GM12865 (cell line): Measurements from ENCODE around the gene C10orf143.

Source experiments
- DNase-seq: peaks from one replicate; pipeline ENCODE4 v3.0.0; 2010; ENCODE audit warnings: low read depth
- H3K4me3 ChIP-seq: 2 replicates; pipeline ENCODE4 v1.5.1; 2011; ENCODE audit warnings: mild to moderate bottlenecking, low read depth, low read length, control low read depth
- CTCF ChIP-seq: IDR thresholded peaks from 2 replicates; pipeline ENCODE4 v1.5.1; 2011; ENCODE audit warnings: low read length, control low read depth, low read depth, inconsistent platforms; ENCODE audit not compliant: insufficient read depth; ENCODE audit errors: missing control alignments

C10orf143 gene

GRCh38 chr10:130046591-130046990 lies 64.0 kb downstream of the C10orf143 start:
- no peak overlapping the region for H3K4me3 ChIP-seq
- DNase-seq = no peak
- TF ChIP-seq CTCF = no peak

DNA sequence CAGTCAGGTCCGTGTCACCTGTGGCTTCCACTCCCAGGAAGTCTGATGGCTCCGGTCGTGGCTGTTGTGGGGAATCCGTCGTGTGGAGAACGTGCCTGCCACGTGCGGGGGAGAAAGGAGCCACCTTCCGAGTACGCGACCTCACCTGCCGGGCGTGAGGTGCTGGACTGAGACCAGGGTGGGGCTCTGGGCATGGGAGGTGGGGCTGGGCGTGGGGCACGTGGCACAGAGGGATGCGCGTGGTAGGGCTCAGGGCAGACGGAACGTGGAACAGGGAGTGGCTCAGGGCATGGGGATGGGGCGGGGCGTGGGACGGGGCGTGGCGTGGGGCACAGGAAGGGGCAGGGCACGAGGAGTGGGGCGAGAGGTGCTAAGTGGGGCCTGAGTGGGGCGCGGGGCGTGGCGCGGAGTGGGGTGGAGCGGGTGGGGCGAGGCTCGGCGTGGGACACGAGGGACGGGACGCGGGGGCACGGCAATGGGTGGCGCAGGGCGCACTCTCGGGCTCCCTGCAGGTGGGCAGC lies 64.8 kb downstream of the C10orf143 start:
- no peak overlapping the region for H3K4me3 ChIP-seq
- DNase-seq = no peak
- no peak for TF ChIP-seq CTCF

DNA sequence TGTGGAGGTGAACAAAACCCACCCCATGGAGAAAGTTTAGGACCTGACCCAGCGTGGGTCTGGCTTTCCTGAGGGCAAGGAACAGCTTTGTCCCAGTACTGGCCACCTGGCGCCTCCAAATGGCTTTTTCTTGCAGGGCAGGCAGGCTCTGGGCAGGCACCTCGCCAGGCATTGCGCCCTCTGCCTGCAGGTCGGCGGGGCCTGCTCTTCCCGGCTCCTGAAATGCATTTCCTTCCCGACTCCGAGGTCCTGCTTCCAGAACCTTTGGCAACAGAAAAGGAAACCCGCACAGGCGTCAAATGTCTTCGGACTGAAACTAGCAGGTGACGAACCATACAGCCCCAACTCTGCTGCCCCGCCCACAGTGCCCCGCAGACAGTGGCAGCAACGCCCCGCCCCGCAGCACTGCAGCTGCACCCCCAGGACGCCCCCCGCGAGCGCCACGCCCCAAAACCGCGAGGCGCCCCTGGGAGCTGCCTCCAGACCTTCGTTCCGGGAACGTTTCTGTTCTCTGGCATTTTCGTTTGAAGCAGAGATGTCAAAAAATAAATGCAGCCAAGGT lies 65.5 kb downstream of the C10orf143 start:
- no peak for DNase-seq
- no peak overlapping the region for H3K4me3 ChIP-seq
- no peak for TF ChIP-seq CTCF

- no peak overlapping the region for H3K4me3 ChIP-seq
- no peak for DNase-seq
- no peak for TF ChIP-seq CTCF
These were observed 66.3 kb downstream of the C10orf143 start for GRCh38 chr10:130044067-130045061.

DNA sequence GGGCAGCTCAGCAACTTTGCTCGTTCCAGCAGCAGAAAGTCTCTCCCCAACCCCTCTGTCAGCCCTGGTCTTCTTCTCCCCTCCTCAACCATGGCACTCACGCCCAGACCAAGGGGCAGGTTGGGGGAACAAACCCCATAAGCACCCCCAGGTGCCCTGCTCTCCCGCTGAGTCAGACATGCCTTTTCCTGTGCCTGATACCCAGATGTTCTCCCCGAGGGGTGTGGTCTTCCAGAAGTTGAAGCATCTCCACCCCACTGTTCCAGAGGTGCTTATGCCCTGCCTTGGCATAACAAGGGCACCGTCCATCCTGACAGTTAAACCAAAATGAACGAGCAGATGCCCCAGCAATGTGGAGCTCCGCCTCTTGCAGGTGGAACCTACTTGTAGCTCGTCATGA lies 67.1 kb downstream of the C10orf143 start:
- DNase-seq = no peak
- no peak for TF ChIP-seq CTCF
- H3K4me3 ChIP-seq = no peak overlapping the region

DNA sequence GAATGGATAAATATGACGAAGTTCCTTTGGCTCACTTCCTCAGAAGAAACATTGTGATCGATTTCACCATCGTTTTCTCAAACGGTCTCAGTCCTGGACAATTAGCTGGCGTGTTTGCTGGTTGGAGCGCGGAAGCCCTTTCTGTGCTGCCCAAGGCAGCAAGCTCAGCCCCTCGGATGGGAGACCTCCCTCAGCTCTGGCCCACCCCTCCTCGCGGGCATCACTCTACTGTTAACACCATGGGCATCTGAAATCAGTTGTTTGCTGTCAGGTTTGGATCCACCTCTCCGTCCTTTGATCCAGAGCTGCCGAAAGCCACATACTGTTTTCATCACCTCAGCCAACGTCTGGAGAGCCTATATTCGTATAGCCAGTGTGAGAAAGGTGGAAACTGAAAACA lies 68.2 kb downstream of the C10orf143 start:
- H3K4me3 ChIP-seq = no peak overlapping the region
- TF ChIP-seq CTCF = no peak
- DNase-seq = no peak
